Neural cell (in vitro differentiated cells): ENCODE results near the gene MYO5A. TPM values are rescaled to one million over a fixed set of nuclear protein-coding genes. Genes with fewer than 3 reads are reported as not detected.

Experiments used
- H2AFZ ChIP-seq: fragments of 200-600, 300-800 bp; sonication (generic), shearing (Covaris generic); 2 replicates; pipeline ENCODE4 v1.6.0; 2014; ENCODE audit warnings: low read depth, mild to moderate bottlenecking, antibody characterized with exemption, low read length, moderate library complexity
- H3F3A ChIP-seq: fragments of 200-600 bp; shearing (Covaris generic); 2 replicates; pipeline ENCODE4 v1.6.1; 2016; ENCODE audit warnings: mild to moderate bottlenecking, moderate library complexity, mixed read lengths, antibody characterized with exemption, low read length; ENCODE audit not compliant: insufficient read depth, poor library complexity, severe bottlenecking
- H3K27ac ChIP-seq: fragments of 200-600, 300-800 bp; sonication (generic), shearing (Covaris generic); 2 replicates; pipeline ENCODE4 v1.5.1; 2014; ENCODE audit warnings: mild to moderate bottlenecking, low read length, moderate library complexity
- H3K27me3 ChIP-seq: fragments of 300-800, 200-600 bp; sonication (generic), shearing (Covaris generic); 2 replicates; pipeline ENCODE4 v1.6.0; 2014; ENCODE audit warnings: mild to moderate bottlenecking, low read depth, low read length, moderate library complexity; ENCODE audit not compliant: insufficient read depth
- H3K36me3 ChIP-seq: fragments of 300-800, 200-600 bp; sonication (generic), shearing (Covaris generic); 2 replicates; pipeline ENCODE4 v1.5.1; 2014; ENCODE audit warnings: mild to moderate bottlenecking, antibody characterized with exemption, low read length, moderate library complexity; ENCODE audit not compliant: insufficient read depth
- H3K4me2 ChIP-seq: fragments of 300-800, 200-600 bp; sonication (generic), shearing (Covaris generic); 2 replicates; pipeline ENCODE4 v1.6.0; 2014; ENCODE audit warnings: mild to moderate bottlenecking, low read length
- H3K4me3 ChIP-seq: fragments of 300-800, 200-600 bp; sonication (generic), shearing (Covaris generic); 2 replicates; pipeline ENCODE4 v1.5.1; 2014; ENCODE audit warnings: mild to moderate bottlenecking, low read length, moderate library complexity
- H3K79me2 ChIP-seq: fragments of 200-600 bp; shearing (Covaris generic); replicated peaks from 2 replicates; pipeline ENCODE4 v1.6.0; 2014; ENCODE audit warnings: mild to moderate bottlenecking, low read length, moderate library complexity; ENCODE audit not compliant: insufficient read depth
- H3K9ac ChIP-seq: fragments of 300-800, 200-600 bp; sonication (generic), shearing (Covaris generic); 2 replicates; pipeline ENCODE4 v1.6.1; 2016; ENCODE audit warnings: mild to moderate bottlenecking, low read length, mixed read lengths
- H3K9me2 ChIP-seq: fragments of 200-600 bp; shearing (Covaris generic); 2 replicates; pipeline ENCODE4 v1.6.1; 2016; ENCODE audit warnings: mild to moderate bottlenecking, low read length, mixed read lengths; ENCODE audit not compliant: insufficient read depth
- H3K9me3 ChIP-seq: fragments of 200-600, 300-800 bp; sonication (generic), shearing (Covaris generic); 2 replicates; pipeline ENCODE4 v1.6.1; 2016; ENCODE audit warnings: mild to moderate bottlenecking, mixed run types, low read length, moderate library complexity, mixed read lengths
- H4K20me1 ChIP-seq: fragments of 200-600 bp; shearing (Covaris generic); 2 replicates; pipeline ENCODE4 v1.6.1; 2016; ENCODE audit warnings: mild to moderate bottlenecking, mixed run types; ENCODE audit not compliant: insufficient read depth
- EP300 ChIP-seq: fragments of 450-650 bp; conservative IDR thresholded peaks from 2 replicates; pipeline ENCODE4 v1.6.1; 2014; ENCODE audit warnings: antibody characterized with exemption, mild to moderate bottlenecking, moderate library complexity; ENCODE audit not compliant: poor library complexity, severe bottlenecking
- EZH2 ChIP-seq: fragments of 200-600, 300-800 bp; shearing (Covaris generic), sonication (generic); IDR thresholded peaks from 2 replicates; pipeline ENCODE4 v1.6.1; 2014; ENCODE audit warnings: antibody characterized with exemption, low read length, borderline replicate concordance, mild to moderate bottlenecking; ENCODE audit not compliant: insufficient read depth, poor library complexity, severe bottlenecking
- MXI1 ChIP-seq: fragments of 450-650 bp; conservative IDR thresholded peaks from 2 replicates; pipeline ENCODE4 v1.6.1; 2014; ENCODE audit warnings: antibody characterized with exemption, mild to moderate bottlenecking; ENCODE audit not compliant: poor library complexity, severe bottlenecking
- POLR2AphosphoS5 ChIP-seq: IDR thresholded peaks from 2 replicates; pipeline ENCODE4 v1.6.1; 2012
- RAD21 ChIP-seq: fragments of 450-650 bp; conservative IDR thresholded peaks from 2 replicates; pipeline ENCODE4 v1.6.1; 2014; ENCODE audit warnings: antibody characterized with exemption, mild to moderate bottlenecking, moderate library complexity
- SMC3 ChIP-seq: fragments of 450-650 bp; conservative IDR thresholded peaks from 2 replicates; pipeline ENCODE4 v1.6.1; 2014; ENCODE audit warnings: antibody characterized with exemption, mild to moderate bottlenecking, moderate library complexity; ENCODE audit not compliant: poor library complexity
- TAF1 ChIP-seq: IDR thresholded peaks from 2 replicates; pipeline ENCODE4 v1.6.1; 2012; ENCODE audit warnings: low read depth
- polyA plus RNA-seq: library from polyadenylated mRNA; depleted of rRNA; stranded (reverse); fragments of >200 nt; gene quantifications from 2 replicates; pipeline ENCODE4 v1.2.3, GENCODE V29; 2014
- TF ChIP-seq, protein P1 (sequence below): IDR thresholded peaks from 2 replicates; pipeline ENCODE4 v1.6.1; 2012; ENCODE audit warnings: borderline replicate concordance
- TF ChIP-seq, protein P2 (sequence below): fragments of 450-650 bp; IDR thresholded peaks from 2 replicates; pipeline ENCODE4 v1.5.1; 2014; ENCODE audit warnings: antibody characterized with exemption, mild to moderate bottlenecking, moderate library complexity; ENCODE audit not compliant: poor library complexity, severe bottlenecking

MYO5A gene
- polyA plus RNA-seq, 1 donor from 2014 or later: 43.8 TPM

DNA sequence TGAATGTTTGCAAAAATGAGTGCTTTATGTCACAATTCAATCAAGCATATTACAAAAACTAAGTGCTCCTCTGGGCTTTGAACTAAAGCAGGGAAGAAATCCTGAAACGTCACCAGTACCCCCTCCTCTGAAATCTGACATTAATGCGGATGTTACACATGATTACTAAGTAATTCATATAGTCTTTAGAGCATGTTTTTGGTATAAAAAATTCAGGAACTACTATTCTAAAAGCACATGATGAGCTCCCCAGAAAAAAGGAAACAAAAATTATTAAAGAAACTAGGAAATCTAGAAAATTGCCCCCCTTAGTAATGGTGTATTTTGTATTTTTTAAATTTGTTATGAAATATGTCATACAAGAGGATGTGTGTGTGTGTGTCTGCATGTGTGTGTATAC lies 87.7 kb downstream of the MYO5A start:
- Histone ChIP-seq H2AFZ (no peak overlapping the region), H3K9me3 (no peaks in the 10 kb centered on the region), H3K79me2 (peaks cover 11% of the 10 kb centered on the region), H3F3A (no peaks in the 10 kb centered on the region), H3K27ac (no peak overlapping the region), H3K27me3 (no peaks in the 10 kb centered on the region), H4K20me1 (no peaks in the 10 kb centered on the region), H3K9ac (no peak overlapping the region), H3K36me3 (no peaks in the 10 kb centered on the region), H3K4me2 (no peak overlapping the region), H3K4me3 (no peak overlapping the region), H3K9me2 (no peaks in the 10 kb centered on the region)
- TF ChIP-seq POLR2AphosphoS5 (no peak), EZH2 (no peak), EP300 (no peak), SMC3 (no peak), TAF1 (no peak), MXI1 (no peak), RAD21 (no peak)
- TF ChIP-seq, protein P1, sequence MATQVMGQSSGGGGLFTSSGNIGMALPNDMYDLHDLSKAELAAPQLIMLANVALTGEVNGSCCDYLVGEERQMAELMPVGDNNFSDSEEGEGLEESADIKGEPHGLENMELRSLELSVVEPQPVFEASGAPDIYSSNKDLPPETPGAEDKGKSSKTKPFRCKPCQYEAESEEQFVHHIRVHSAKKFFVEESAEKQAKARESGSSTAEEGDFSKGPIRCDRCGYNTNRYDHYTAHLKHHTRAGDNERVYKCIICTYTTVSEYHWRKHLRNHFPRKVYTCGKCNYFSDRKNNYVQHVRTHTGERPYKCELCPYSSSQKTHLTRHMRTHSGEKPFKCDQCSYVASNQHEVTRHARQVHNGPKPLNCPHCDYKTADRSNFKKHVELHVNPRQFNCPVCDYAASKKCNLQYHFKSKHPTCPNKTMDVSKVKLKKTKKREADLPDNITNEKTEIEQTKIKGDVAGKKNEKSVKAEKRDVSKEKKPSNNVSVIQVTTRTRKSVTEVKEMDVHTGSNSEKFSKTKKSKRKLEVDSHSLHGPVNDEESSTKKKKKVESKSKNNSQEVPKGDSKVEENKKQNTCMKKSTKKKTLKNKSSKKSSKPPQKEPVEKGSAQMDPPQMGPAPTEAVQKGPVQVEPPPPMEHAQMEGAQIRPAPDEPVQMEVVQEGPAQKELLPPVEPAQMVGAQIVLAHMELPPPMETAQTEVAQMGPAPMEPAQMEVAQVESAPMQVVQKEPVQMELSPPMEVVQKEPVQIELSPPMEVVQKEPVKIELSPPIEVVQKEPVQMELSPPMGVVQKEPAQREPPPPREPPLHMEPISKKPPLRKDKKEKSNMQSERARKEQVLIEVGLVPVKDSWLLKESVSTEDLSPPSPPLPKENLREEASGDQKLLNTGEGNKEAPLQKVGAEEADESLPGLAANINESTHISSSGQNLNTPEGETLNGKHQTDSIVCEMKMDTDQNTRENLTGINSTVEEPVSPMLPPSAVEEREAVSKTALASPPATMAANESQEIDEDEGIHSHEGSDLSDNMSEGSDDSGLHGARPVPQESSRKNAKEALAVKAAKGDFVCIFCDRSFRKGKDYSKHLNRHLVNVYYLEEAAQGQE: no peak
- TF ChIP-seq, protein P2, sequence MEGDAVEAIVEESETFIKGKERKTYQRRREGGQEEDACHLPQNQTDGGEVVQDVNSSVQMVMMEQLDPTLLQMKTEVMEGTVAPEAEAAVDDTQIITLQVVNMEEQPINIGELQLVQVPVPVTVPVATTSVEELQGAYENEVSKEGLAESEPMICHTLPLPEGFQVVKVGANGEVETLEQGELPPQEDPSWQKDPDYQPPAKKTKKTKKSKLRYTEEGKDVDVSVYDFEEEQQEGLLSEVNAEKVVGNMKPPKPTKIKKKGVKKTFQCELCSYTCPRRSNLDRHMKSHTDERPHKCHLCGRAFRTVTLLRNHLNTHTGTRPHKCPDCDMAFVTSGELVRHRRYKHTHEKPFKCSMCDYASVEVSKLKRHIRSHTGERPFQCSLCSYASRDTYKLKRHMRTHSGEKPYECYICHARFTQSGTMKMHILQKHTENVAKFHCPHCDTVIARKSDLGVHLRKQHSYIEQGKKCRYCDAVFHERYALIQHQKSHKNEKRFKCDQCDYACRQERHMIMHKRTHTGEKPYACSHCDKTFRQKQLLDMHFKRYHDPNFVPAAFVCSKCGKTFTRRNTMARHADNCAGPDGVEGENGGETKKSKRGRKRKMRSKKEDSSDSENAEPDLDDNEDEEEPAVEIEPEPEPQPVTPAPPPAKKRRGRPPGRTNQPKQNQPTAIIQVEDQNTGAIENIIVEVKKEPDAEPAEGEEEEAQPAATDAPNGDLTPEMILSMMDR: no peak

GRCh38 chr15:52440414-52440813 lies 88.3 kb downstream of the MYO5A start:
- no peak overlapping the region for H2AFZ ChIP-seq
- H3K9me2 ChIP-seq: no peaks in the 10 kb centered on the region
- H4K20me1 ChIP-seq: no peaks in the 10 kb centered on the region
- no peak overlapping the region for H3K4me2 ChIP-seq
- H3K9ac ChIP-seq: no peak overlapping the region
- no peak overlapping the region for H3K27ac ChIP-seq
- H3K27me3 ChIP-seq: no peaks in the 10 kb centered on the region
- peaks cover 11% of the 10 kb centered on the region for H3K79me2 ChIP-seq
- no peak for TF ChIP-seq RAD21
- no peak for TF ChIP-seq POLR2AphosphoS5
- no peak for TF ChIP-seq EZH2
- TF ChIP-seq, protein P1: no peak
- TF ChIP-seq TAF1: no peak
- no peak overlapping the region for H3K4me3 ChIP-seq
- no peaks in the 10 kb centered on the region for H3K9me3 ChIP-seq
- H3K36me3 ChIP-seq: no peaks in the 10 kb centered on the region
- H3F3A ChIP-seq: no peaks in the 10 kb centered on the region
